ENCODE data around the gene LRRN3.

- TF ChIP-seq ZNF366 (tag by site-specific recombination; conservative IDR thresholded peaks at IDR 0.05): peak; percentile 58; the same call in 1 of the 2 replicates
- no peak for TF ChIP-seq ZNF23 (tag by site-specific recombination; IDR thresholded peaks at IDR 0.05; ENCODE audit: borderline replicate concordance)
- TF ChIP-seq, protein P1, sequence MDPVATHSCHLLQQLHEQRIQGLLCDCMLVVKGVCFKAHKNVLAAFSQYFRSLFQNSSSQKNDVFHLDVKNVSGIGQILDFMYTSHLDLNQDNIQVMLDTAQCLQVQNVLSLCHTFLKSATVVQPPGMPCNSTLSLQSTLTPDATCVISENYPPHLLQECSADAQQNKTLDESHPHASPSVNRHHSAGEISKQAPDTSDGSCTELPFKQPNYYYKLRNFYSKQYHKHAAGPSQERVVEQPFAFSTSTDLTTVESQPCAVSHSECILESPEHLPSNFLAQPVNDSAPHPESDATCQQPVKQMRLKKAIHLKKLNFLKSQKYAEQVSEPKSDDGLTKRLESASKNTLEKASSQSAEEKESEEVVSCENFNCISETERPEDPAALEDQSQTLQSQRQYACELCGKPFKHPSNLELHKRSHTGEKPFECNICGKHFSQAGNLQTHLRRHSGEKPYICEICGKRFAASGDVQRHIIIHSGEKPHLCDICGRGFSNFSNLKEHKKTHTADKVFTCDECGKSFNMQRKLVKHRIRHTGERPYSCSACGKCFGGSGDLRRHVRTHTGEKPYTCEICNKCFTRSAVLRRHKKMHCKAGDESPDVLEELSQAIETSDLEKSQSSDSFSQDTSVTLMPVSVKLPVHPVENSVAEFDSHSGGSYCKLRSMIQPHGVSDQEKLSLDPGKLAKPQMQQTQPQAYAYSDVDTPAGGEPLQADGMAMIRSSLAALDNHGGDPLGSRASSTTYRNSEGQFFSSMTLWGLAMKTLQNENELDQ (tag by site-specific recombination; IDR thresholded peaks at IDR 0.05; ENCODE audit: low read depth): no peak
- TF ChIP-seq CTCF (tag by site-specific recombination; IDR thresholded peaks at IDR 0.05): no peak
- TF ChIP-seq ZNF274 (IDR thresholded peaks at IDR 0.05; ENCODE audit: low read length): no peak
- TF ChIP-seq ZNF274 (tag by site-specific recombination; IDR thresholded peaks at IDR 0.05; ENCODE audit: borderline replicate concordance): no peak
- TF ChIP-seq, protein P2, sequence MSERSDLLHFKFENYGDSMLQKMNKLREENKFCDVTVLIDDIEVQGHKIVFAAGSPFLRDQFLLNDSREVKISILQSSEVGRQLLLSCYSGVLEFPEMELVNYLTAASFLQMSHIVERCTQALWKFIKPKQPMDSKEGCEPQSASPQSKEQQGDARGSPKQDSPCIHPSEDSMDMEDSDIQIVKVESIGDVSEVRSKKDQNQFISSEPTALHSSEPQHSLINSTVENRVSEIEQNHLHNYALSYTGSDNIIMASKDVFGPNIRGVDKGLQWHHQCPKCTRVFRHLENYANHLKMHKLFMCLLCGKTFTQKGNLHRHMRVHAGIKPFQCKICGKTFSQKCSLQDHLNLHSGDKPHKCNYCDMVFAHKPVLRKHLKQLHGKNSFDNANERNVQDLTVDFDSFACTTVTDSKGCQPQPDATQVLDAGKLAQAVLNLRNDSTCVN (tag by site-specific recombination; optimal IDR thresholded peaks at IDR 0.05): no peak
- TF ChIP-seq ZNF239 (tag by site-specific recombination; IDR thresholded peaks at IDR 0.05): no peak
- TF ChIP-seq ZNF596 (tag by site-specific recombination; IDR thresholded peaks at IDR 0.05): no peak
- TF ChIP-seq ZNF776 (tag by site-specific recombination; IDR thresholded peaks at IDR 0.05; ENCODE audit: borderline replicate concordance): no peak
- no peak for TF ChIP-seq ZNF677 (tag by site-specific recombination; IDR thresholded peaks at IDR 0.05)
- no peak for TF ChIP-seq ZBTB7A (tag by site-specific recombination; IDR thresholded peaks at IDR 0.05; ENCODE audit: low read depth)
- TF ChIP-seq TCF7L2 (IDR thresholded peaks at IDR 0.05; ENCODE audit: borderline replicate concordance, low read depth, low read length): no peak
Observed at GRCh38 chr7:111091593-111092358, 849 bp downstream of the LRRN3 start.
